ENCODE measurements around the gene ADPRHL1.

The ADPRHL1 gene

DNA sequence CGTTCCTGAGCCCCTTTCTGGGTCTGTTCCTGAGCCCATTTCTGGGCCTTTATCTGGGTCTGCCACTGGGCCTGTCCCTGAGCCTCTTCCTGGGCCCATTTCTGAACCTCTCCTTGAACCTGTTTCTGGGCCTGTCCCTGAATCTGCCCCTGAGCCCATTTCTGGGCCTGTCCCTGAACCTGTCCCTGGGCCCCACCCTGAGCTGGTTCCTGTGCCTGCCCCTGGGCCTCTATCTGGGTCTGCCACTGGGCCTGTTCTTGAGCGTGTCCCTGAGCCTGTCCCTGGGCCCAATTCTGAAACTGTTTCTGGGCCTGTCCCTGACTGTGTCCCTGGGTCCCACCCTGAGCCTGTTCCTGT lies 48.9 kb downstream of the ADPRHL1 start:
- H3K4me3 ChIP-seq (ENCODE audit: low read depth, low read length) = no peak overlapping the region
- TF ChIP-seq, protein P1, sequence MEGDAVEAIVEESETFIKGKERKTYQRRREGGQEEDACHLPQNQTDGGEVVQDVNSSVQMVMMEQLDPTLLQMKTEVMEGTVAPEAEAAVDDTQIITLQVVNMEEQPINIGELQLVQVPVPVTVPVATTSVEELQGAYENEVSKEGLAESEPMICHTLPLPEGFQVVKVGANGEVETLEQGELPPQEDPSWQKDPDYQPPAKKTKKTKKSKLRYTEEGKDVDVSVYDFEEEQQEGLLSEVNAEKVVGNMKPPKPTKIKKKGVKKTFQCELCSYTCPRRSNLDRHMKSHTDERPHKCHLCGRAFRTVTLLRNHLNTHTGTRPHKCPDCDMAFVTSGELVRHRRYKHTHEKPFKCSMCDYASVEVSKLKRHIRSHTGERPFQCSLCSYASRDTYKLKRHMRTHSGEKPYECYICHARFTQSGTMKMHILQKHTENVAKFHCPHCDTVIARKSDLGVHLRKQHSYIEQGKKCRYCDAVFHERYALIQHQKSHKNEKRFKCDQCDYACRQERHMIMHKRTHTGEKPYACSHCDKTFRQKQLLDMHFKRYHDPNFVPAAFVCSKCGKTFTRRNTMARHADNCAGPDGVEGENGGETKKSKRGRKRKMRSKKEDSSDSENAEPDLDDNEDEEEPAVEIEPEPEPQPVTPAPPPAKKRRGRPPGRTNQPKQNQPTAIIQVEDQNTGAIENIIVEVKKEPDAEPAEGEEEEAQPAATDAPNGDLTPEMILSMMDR (IDR thresholded peaks at IDR 0.05; ENCODE audit: low read depth, low read length) = no peak

DNA sequence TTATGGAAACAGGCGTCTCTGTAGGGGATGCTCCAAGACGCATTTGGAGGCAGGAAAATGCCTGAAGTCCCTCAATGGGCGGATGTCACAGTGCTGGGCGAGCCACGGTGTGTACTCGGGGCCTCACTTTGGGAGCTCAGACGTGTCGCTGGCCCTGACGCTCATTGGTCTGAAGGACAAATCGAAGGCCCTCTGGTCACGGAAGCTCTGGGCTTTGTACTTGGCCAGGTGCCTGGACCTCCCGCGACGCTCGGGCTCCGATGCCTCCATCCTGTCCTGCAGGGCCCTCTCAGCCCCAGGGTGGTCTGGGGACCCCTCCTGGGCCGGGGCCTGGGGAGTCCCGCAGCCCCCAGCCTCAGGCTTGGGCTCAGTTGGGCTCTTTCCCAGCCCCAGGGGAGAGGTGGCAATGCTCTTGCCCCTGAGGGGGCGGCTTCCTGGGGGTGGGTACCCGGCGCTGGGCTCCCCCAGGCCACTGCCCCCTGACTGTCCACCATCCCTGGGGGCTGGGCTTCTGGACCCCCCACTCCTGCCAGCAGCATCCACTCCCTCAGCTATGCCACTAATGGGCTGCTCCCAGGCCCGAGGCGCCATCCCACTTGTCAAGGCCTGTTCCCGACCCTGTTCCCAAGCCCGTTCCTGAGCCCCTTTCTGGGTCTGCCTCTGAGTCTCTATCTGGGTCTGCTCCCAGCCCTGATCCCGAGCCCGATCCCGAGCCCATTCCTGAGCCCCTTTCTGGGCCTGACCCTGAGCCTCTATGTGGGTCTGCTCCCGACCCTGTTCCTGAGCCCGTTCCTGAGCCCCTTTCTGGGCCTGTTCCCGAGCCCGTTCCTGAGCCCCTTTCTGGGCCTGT lies 49.8 kb downstream of the ADPRHL1 start:
- TF ChIP-seq, protein P1 (IDR thresholded peaks at IDR 0.05; ENCODE audit: low read depth, low read length) = no peak
- no peak overlapping the region for H3K4me3 ChIP-seq (ENCODE audit: low read depth, low read length)

DNA sequence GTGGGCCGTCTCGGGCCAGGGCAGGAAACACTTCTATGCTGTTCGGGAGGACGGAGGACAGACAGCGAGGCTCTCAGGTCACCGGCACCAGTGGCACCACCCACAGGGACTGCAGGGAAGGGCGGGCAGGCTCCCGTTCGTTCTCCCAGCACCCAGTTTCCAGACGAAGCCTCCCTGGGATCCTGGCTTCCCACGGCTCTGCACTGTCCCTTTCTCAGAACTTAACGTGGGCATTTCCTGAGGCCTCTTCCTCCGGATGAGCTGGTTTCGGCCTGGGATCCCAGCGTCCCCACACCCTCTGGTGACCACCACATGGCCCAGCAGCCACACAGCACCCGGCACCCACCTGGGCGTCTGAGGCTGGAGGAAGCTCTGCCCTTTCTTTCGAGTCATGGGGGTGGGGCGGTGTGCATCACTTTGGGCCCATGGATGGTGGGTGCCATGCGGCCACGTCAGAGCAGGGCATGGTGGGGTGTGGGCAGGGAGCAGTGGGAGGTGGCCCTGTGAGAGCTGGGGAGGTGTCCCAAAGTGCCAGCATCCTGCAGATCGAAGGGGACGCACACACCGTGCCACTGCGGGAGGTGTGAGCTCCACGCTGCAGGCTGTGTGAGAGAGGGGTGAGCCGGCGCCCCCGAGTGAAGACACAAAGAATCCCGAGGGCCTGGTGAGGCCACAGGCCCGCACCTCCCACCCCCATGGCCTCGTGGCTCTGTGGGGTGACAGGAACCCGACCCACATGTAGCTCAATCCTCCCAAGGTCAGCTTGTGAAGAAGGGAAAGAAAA lies 50.6 kb downstream of the ADPRHL1 start:
- TF ChIP-seq, protein P1 (IDR thresholded peaks at IDR 0.05; ENCODE audit: low read depth, low read length) = no peak
- no peak overlapping the region for H3K4me3 ChIP-seq (ENCODE audit: low read depth, low read length)

DNA sequence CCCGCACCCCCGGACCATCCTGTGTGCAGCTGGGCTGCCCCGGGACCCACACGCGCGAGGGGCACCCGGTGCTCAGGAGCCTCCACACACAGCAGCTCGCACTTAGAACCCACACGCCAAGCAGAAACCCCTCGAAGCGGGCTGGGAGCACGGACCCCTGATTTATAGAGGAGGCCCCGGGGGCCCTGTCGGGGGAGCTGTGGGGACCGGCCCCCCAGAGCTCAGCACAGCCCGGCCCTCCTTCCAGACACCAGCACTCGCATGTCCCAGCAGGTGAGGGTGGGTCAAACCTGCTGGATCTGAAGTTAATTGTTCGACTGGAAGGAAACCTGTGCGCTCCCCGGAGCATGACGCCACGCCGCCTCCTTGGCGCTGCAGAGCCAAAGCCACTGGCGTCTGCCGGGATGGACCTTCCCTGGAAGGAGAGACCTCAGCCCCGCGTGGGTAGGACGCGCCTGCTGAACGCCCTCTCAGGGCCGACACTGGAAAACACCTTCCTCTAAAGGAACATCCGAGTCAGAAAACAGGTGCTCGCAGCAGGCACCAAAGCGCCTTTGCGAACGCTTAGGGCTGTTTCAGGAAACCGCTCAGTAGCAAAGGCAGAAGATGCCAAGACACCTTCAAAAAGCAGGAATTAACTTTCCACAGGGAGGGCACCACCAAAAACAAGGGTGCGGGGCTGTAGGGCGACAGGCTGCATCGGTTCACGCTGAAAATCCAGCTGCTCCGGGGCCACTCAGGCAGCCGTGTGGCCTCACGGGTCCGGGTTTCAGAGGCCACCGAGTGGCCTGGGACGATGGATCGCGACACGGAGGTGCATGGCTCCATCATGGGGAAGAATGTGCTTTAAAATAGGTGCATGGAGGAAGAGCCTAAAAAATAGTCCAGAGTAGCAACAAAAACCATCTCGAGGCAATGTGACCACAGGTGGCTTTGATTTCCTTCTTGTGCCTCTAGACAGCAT lies 51.6 kb downstream of the ADPRHL1 start:
- no peak overlapping the region for H3K4me3 ChIP-seq (ENCODE audit: low read depth, low read length)
- TF ChIP-seq, protein P1 (IDR thresholded peaks at IDR 0.05; ENCODE audit: low read depth, low read length) = no peak

DNA sequence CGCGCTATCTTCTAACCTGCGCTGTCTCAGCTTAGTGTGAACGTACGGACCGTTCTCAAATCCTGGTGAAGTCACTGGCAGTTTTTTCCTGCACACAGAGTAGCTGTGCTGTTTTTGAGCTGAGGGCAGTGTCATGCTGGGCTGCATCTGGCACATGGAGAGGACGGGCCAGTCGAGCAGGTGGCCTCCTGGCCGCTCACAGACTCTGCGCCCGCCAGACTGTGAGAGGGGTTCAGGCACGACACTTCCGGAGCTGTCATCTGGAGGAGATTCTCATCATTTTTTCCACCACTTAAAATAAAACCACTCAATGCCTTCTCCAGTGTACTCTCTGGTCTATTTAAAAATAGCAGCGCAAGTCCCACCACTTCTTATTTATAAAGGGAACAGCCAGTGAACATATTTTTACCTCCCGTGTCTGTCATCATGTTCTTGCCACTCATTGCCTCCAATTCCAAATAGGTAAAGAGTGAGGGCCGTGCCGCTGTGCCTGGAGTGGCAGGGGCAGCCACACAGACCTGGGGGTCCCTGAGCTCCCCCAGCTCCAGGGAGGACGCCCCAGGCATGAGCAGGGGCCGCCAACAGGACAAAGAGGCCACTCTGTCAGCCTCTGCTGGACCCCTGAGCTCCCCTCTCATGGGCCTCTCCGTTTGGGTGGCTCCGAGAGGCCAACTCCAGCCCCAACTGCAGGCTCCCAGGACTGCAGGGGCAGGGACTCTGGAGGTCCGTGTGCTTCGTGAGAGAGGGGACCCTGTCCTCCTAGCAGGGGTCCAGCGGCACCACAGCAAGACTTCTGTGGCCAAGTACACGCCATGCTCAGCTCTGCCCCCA lies 52.5 kb downstream of the ADPRHL1 start:
- no peak overlapping the region for H3K4me3 ChIP-seq (ENCODE audit: low read depth, low read length)
- TF ChIP-seq, protein P1 (IDR thresholded peaks at IDR 0.05; ENCODE audit: low read depth, low read length) = no peak

DNA sequence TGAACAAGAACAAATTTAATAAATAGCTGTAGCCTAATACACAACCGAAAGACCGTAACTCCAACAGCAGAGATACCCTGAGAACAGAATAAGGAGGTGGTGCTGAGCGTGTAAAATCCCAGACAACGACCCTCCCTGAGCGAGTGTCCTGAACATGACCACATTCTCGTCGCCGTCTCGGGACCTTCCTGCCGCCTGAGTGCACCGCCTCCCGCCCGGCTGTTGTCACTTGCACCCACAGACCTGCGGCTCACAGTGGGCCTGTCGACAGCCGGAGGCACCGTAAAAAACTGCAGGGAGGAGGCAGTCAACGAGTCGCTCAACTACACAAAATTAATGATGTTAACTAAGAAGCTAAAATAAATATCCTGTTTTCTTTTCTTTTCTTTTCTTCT lies 53.5 kb downstream of the ADPRHL1 start:
- no peak overlapping the region for H3K4me3 ChIP-seq (ENCODE audit: low read depth, low read length)
- TF ChIP-seq, protein P1 (IDR thresholded peaks at IDR 0.05; ENCODE audit: low read depth, low read length) = no peak
